ENCODE measurements around the gene NMT1. TPM values are rescaled to one million over a fixed set of nuclear protein-coding genes. Genes with fewer than 3 reads are reported as not detected.

The NMT1 gene
- total and polyA plus RNA-seq, 4 donors: 33.8 to 124 (median 103) TPM

DNA sequence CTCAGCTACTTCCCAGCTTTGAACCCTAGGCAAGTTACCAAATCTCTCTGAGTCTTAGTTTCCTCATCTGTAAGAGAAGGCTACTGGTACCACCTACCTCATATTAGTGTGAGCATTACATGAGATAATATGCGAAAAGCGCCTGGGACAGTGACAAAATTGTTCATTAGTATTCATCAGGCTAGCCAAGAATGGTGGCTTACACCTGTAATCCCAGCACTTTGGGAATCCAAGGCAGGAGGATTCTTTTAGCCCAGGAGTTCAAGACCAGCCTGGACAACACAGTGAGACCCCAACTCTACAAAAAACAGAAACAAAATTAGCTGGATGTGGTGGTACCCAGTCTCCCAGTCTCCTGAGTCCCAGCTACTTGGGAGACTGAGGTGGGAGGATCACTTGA lies 67.9 kb downstream of the NMT1 start:
- 88 to 92% methylated on average over 2 of the region's 2 CpGs for WGBS, 2 donors
- intact Hi-C loops (cut with DNase I): no loop called here
- no peak overlapping the region for H3K4me3 ChIP-seq (ENCODE audit: low read length in 2 of 2)
- ATAC-seq (ENCODE audit: low FRiP score): no peak
- H3K27ac ChIP-seq (ENCODE audit: low read depth in 1 of 2, low read length in 2 of 2): peak overlapping the region; percentile 57 to 66
- H3K27me3 ChIP-seq (ENCODE audit: control insufficient read depth in 1 of 2, insufficient read depth in 2 of 2, low read length in 1 of 2): no peaks in the 10 kb centered on the region
- DNase-seq: no peak
- no peaks in the 10 kb centered on the region for H3K36me3 ChIP-seq (ENCODE audit: control insufficient read depth in 1 of 2, insufficient read depth in 2 of 2, low read length in 1 of 2)
- H3K9me3 ChIP-seq (ENCODE audit: control insufficient read depth, low read length): no peaks in the 10 kb centered on the region
- H3K4me1 ChIP-seq (ENCODE audit: control insufficient read depth in 1 of 2, insufficient read depth in 2 of 2, low read length in 2 of 2): peaks cover 0 to 3% of the 10 kb centered on the region in 2 donors

DNA sequence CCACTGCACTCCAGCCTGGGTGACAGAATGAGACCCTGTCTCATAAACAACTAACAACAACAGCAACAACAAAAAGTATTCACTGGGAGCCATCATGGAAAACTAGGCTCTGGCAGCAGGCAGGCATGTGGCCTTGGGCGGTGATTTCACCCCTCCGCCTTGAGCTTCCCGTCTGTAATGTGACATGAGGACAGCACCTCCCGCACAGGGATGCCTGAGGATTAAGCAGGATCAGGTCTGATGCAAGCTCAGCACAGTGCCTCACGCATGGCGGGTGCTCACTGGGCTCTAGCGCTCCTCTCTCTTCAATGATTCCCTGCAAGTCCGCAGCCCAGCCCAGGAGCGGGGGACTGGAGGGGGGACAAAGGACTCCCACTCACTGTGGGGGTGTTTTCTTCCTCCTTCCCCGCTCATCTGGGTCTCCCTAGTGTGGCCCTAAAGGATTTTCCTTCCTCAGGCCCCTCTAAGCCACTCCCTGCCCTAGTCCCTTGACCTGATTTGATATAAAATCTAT lies 68.4 kb downstream of the NMT1 start:
- Histone ChIP-seq H3K36me3 (ENCODE audit: control insufficient read depth in 1 of 2, insufficient read depth in 2 of 2, low read length in 1 of 2) (no peaks in the 10 kb centered on the region), H3K27ac (ENCODE audit: low read depth in 1 of 2, low read length in 2 of 2) (peak overlapping the region; percentile 57 to 66), H3K27me3 (ENCODE audit: control insufficient read depth in 1 of 2, insufficient read depth in 2 of 2, low read length in 1 of 2) (no peaks in the 10 kb centered on the region), H3K4me1 (ENCODE audit: control insufficient read depth in 1 of 2, insufficient read depth in 2 of 2, low read length in 2 of 2) (peaks cover 0 to 3% of the 10 kb centered on the region in 2 donors), H3K4me3 (ENCODE audit: low read length in 2 of 2) (no peak overlapping the region), H3K9me3 (ENCODE audit: control insufficient read depth, low read length) (no peaks in the 10 kb centered on the region)
- intact Hi-C loops (cut with DNase I): no loop called here
- no peak for DNase-seq
- ATAC-seq (ENCODE audit: low FRiP score): no peak
- 74 to 75% methylated on average over 10 of the region's 10 CpGs for WGBS, 2 donors

DNA sequence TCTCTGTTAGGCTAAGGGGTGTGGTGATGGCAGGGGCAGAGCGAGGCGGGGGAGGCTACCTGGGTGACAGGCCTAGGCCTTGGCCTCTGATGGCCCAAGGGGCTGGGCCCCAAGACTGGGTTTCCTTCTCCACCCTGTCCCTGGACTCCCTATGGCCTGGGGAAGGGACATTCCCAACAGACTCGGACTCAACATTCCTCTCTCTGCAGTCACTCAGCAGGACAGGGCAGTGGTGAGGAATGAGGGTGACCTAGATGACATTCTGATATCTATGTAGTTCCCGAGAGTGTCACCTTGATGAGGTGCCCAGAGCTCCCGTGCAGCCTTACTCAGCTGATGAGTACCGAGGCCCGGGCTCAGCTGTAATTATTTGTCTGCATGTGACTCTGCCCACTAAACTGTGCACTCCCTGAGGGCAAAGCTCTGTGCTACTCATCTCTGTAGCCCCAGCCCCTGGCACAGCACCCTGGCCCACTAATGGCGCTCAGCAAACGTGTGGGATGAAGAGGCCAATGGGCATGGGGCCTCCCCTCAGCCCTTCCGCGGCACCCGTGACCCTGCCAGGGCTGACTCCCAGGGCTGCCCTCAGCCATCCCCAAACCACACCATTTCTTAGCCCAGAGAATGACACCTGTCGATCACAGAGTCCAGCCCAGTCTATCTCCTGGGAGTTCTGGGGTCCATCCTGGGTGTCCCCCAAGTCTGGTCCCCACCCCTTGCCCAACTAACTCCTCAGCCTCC lies 69.0 kb downstream of the NMT1 start:
- Histone ChIP-seq H3K4me3 (ENCODE audit: low read length in 2 of 2) (no peak overlapping the region), H3K27ac (ENCODE audit: low read depth in 1 of 2, low read length in 2 of 2) (peak overlapping the region in 1 of 2 donors; percentile 66), H3K4me1 (ENCODE audit: control insufficient read depth in 1 of 2, insufficient read depth in 2 of 2, low read length in 2 of 2) (peaks cover 0 to 3% of the 10 kb centered on the region in 2 donors), H3K9me3 (ENCODE audit: control insufficient read depth, low read length) (no peaks in the 10 kb centered on the region), H3K36me3 (ENCODE audit: control insufficient read depth in 1 of 2, insufficient read depth in 2 of 2, low read length in 1 of 2) (no peaks in the 10 kb centered on the region), H3K27me3 (ENCODE audit: control insufficient read depth in 1 of 2, insufficient read depth in 2 of 2, low read length in 1 of 2) (no peaks in the 10 kb centered on the region)
- DNase-seq: no peak
- intact Hi-C loops (cut with DNase I): loop anchor here (5.0 to 10.0 kb wide), 4 partner anchors 33 to 355 kb away; no protein-coding TSS in a partner anchor
- no peak for ATAC-seq (ENCODE audit: low FRiP score)
- 57 to 67% methylated on average over 13 of the region's 13 CpGs for WGBS, 2 donors

DNA sequence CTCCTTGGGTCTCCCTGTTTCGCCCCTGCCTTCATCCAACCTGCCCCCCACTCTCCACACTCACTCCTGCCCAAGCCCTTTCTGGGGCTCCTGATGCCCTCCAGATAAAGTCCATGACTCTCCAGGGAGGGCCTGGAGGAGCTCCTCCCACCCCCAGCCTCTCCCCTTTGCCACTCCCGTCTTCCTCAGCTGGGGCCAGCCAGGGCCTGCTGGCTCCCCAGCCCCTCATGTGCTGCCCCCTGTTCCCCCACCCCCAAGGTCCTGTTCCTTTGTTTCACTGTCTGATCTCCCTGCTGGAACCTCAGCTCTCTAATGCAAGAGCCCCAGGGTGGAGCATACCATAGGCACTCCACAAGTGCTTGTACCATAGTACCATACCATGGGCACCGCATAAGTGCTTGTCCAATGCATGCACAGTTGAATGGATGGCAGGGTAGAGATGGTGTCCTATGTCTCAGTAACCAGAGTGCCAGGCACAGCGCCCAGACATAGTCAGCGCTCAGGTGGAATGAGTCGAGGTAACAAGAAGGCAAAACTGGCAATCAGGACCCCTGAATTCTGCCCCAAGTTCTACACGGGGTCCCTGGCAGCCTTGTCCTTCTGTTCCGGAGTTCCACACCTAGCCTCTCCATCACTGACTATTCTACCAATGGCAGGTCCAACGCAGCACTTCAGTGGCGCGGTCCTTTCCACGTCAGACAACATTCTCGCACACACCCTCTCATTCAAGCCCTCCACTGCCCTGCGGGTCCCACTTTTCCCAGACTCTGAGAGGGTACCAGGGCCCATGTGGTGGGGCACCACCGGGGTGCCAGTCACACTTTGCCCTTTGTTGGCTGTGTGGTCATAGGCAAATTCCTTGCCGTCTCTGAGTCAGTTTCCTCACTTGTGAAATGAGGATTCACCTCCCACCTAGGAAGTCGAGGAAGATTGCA lies 69.8 kb downstream of the NMT1 start:
- DNase-seq: no peak
- Histone ChIP-seq H3K27ac (ENCODE audit: low read depth in 1 of 2, low read length in 2 of 2) (peak overlapping the region in 1 of 2 donors; percentile 80), H3K36me3 (ENCODE audit: control insufficient read depth in 1 of 2, insufficient read depth in 2 of 2, low read length in 1 of 2) (no peaks in the 10 kb centered on the region), H3K27me3 (ENCODE audit: control insufficient read depth in 1 of 2, insufficient read depth in 2 of 2, low read length in 1 of 2) (no peaks in the 10 kb centered on the region), H3K4me1 (ENCODE audit: control insufficient read depth in 1 of 2, insufficient read depth in 2 of 2, low read length in 2 of 2) (peaks cover 0 to 3% of the 10 kb centered on the region in 2 donors), H3K9me3 (ENCODE audit: control insufficient read depth, low read length) (no peaks in the 10 kb centered on the region), H3K4me3 (ENCODE audit: low read length in 2 of 2) (peak overlapping the region; percentile 96 to 98)
- no peak for ATAC-seq (ENCODE audit: low FRiP score)
- WGBS, 2 donors: 66 to 67% methylated on average over 17 of the region's 17 CpGs
- intact Hi-C loops (cut with DNase I): loop anchor here (5.0 to 10.0 kb wide), 4 partner anchors 34 to 356 kb away; no protein-coding TSS in a partner anchor

DNA sequence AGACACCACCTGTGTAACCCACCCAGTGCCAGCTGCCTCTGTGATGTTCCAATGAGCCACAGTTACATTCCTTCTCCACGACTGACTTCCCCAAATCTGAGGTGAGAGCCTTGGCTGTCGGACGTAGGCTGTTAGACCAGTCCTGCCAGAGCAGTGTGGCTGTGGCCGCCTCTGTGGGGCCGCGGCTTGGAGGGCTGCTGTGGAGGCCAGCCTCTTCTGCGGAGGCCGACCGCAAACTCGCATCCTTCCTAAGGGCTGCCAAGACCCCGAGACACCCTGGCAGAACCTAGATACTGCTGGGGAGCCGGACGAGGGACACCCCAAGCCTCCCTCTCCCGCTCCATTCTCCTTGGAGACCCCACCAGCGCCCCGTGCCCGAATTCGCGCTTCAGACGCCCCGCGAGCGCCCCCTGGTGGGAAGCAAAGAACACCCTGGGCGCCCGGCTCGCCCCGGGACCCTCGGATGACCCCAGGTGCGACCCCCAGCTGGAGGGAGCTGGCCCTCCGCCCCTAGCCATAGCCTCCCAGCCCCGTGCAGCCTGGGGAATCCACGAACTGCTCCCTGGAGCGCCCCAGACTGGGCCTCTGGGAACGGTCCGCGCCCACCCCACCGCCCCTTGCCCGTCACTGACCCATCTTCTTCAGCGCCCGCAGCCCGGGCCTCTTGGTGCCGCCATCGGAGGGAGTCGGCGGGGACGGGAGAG lies 70.7 kb downstream of the NMT1 start:
- Histone ChIP-seq H3K36me3 (ENCODE audit: control insufficient read depth in 1 of 2, insufficient read depth in 2 of 2, low read length in 1 of 2) (no peaks in the 10 kb centered on the region), H3K9me3 (ENCODE audit: control insufficient read depth, low read length) (no peaks in the 10 kb centered on the region), H3K4me3 (ENCODE audit: low read length in 2 of 2) (peak overlapping the region; percentile 96 to 98), H3K4me1 (ENCODE audit: control insufficient read depth in 1 of 2, insufficient read depth in 2 of 2, low read length in 2 of 2) (peaks cover 0 to 3% of the 10 kb centered on the region in 2 donors), H3K27me3 (ENCODE audit: control insufficient read depth in 1 of 2, insufficient read depth in 2 of 2, low read length in 1 of 2) (no peaks in the 10 kb centered on the region), H3K27ac (ENCODE audit: low read depth in 1 of 2, low read length in 2 of 2) (peak overlapping the region; percentile 78 to 80)
- intact Hi-C loops (cut with DNase I): loop anchor here (2.0 to 10.0 kb wide), 6 partner anchors 33 to 357 kb away; no protein-coding TSS in a partner anchor
- ATAC-seq (ENCODE audit: low FRiP score) (no peak), DNase-seq (peak; percentile 76 to 90)
- 5% methylated on average over 40 to 46 of the region's 46 CpGs for WGBS, 2 donors

DNA sequence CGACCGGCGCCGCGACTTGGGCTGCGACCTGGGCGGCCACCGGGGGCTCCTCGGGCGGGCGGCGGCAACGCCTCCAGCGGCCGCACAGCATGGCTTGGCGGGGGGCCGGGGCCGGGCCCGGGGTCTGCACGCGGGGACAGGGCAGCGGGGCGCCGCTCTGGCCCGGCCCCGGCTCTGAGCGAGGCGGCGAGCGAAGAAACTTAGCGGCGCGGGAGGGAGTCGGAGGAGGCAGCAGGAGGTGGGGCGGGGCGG lies 71.1 kb downstream of the NMT1 start, which contains the start of gene PLCD3:
Gene PLCD3, minus strand, starts transcription at position 196 of the 252 bp plus-strand sequence. Its CDS starts 105 bp downstream, at position 91.
- intact Hi-C loops (cut with DNase I): loop anchor here (2.0 to 10.0 kb wide), 6 partner anchors 33 to 357 kb away; no protein-coding TSS in a partner anchor
- peak within 1 kb of the TSS; percentile 96 to 98 for H3K4me3 ChIP-seq (ENCODE audit: low read length in 2 of 2)
- peaks cover 0 to 3% of the 10 kb centered on the region in 2 donors for H3K4me1 ChIP-seq (ENCODE audit: control insufficient read depth in 1 of 2, insufficient read depth in 2 of 2, low read length in 2 of 2)

DNA sequence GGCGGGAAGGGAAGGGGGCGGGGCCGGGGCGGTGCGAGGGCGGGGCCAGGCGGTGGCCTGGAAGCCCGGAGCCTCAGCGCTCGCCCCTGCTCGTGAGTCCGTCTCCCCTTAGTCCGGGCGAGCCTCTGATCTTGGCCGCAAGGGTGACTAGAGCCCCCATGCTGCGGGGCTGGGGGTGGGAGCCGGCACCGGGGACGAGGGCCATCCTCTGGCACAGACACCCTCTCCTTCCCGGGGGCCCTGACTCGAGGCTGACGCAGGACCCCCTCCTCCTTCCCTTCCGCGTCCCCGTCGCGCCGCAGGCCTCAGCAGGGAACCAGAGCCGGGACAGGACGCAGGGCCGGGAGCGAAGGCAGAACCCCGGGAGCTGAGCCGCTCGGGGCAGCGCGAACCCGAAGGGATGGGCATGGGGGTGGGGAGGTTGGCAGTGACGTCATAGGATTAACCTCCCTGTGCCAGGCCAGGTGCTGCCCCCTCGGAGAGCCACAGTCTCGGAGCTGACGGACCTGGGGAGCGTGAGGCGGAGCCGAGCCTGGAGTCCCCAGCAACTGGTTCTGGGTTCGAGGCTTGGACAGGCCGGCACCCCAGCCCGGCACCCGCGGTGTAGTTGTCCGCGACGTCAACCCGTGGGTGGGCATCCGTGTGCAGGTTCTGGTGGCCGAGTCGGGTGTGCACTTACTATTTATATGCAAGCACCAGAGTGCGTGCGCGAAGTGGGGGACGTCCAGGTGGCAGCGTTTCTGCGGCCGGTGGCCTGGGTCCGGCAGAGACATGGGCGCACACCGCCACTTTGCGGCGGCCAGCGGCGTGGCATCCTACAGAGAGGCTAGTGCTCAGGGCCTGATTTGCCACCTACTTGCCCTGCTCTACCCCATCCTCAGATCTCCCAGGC lies 71.7 kb downstream of the NMT1 start:
- H3K27me3 ChIP-seq (ENCODE audit: control insufficient read depth in 1 of 2, insufficient read depth in 2 of 2, low read length in 1 of 2): no peaks in the 10 kb centered on the region
- no peaks in the 10 kb centered on the region for H3K36me3 ChIP-seq (ENCODE audit: control insufficient read depth in 1 of 2, insufficient read depth in 2 of 2, low read length in 1 of 2)
- H3K4me1 ChIP-seq (ENCODE audit: control insufficient read depth in 1 of 2, insufficient read depth in 2 of 2, low read length in 2 of 2): peaks cover 0 to 3% of the 10 kb centered on the region in 2 donors
- H3K9me3 ChIP-seq (ENCODE audit: control insufficient read depth, low read length): no peaks in the 10 kb centered on the region
- intact Hi-C loops (cut with DNase I): loop anchor here (2.0 to 10.0 kb wide), 6 partner anchors 34 to 358 kb away; no protein-coding TSS in a partner anchor
- ATAC-seq (ENCODE audit: low FRiP score) (peak; percentile 86), DNase-seq (peak; percentile 90 to 94)
- peak overlapping the region; percentile 83 to 95 for H3K27ac ChIP-seq (ENCODE audit: low read depth in 1 of 2, low read length in 2 of 2)
- H3K4me3 ChIP-seq (ENCODE audit: low read length in 2 of 2): peak overlapping the region; percentile 73 to 98
- WGBS, 2 donors: 0% methylated on average over 59 to 71 of the region's 71 CpGs

More for the DNA sequence above, 71.1 kb downstream of the NMT1 start, which contains the start of gene PLCD3:
- ATAC-seq (ENCODE audit: low FRiP score) (no peak), DNase-seq (peak in 1 of 2 donors; percentile 93)
- no peaks in the 10 kb centered on the region for H3K9me3 ChIP-seq (ENCODE audit: control insufficient read depth, low read length)
- H3K27ac ChIP-seq (ENCODE audit: low read depth in 1 of 2, low read length in 2 of 2): peak within 1 kb of the TSS; percentile 83 to 95
- H3K27me3 ChIP-seq (ENCODE audit: control insufficient read depth in 1 of 2, insufficient read depth in 2 of 2, low read length in 1 of 2): no peaks in the 10 kb centered on the region
- H3K36me3 ChIP-seq (ENCODE audit: control insufficient read depth in 1 of 2, insufficient read depth in 2 of 2, low read length in 1 of 2): no peaks in the 10 kb centered on the region
- 1% methylated on average over 20 to 36 of the region's 36 CpGs for WGBS, 2 donors

Data from aorta (tissue), 5 donors.